Measurements from ENCODE around the gene SEMA3E. TPM values are rescaled to one million over a fixed set of nuclear protein-coding genes. Genes with fewer than 3 reads are reported as not detected.

The SEMA3E gene
- total RNA-seq, 1 experiment from 2014 or later: 1.5 TPM

GRCh38 chr7:83532219-83532618 lies 116.7 kb downstream of the SEMA3E start:
- Histone ChIP-seq H3K9me3 (no peaks in the 10 kb centered on the region), H3K36me3 (no peaks in the 10 kb centered on the region), H3K27me3 (no peaks in the 10 kb centered on the region), H3K4me3 (no peak overlapping the region)
- no peak for DNase-seq

- Histone ChIP-seq H3K4me3 (no peak overlapping the region), H3K27me3 (no peaks in the 10 kb centered on the region), H3K36me3 (no peaks in the 10 kb centered on the region), H3K9me3 (no peaks in the 10 kb centered on the region)
- no peak for DNase-seq
Measured at GRCh38 chr7:83531766-83532165, 117.2 kb downstream of the SEMA3E start.

GRCh38 chr7:83528925-83529423 lies 120.0 kb downstream of the SEMA3E start:
- DNase-seq: no peak
- Histone ChIP-seq H3K27me3 (no peaks in the 10 kb centered on the region), H3K4me3 (no peak overlapping the region), H3K9me3 (no peaks in the 10 kb centered on the region), H3K36me3 (no peaks in the 10 kb centered on the region)

DNA sequence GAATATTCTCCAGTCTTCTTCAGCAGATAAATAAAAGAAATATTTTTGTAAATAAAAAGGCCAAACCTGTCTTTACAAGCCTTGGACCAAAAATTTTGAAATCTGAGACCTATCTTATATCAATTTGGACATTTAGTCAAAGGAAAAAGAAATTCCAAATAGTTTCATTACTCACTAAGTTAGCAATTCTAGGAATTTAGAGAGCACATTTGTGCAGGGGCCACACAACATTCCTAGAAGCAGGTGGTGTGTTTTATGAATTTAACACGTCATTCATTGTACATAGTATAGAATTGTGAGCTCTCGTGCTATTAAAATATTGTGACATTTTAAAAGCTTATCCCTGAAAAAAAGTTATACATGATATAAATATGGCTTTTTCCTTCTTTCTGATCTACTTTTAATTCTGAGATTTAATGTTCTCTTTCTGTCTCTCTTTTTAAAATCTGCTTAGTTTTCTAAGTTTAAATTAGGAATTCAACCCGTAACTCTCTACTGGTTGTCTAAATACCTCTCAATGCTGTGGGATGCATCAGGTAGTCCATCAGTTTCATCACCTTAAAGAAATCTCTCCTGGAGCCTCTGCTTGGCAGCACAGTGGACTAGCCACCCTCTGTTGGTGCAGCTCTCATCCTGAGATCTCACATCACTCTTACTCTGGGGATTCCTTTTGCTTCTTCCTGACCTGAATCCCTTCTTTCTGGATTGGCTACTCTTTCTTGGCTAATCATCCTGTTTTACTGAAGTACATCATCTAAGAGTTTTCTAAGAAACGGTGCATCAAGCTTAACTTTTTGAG lies 124.5 kb downstream of the SEMA3E start:
- Histone ChIP-seq H3K9me3 (no peaks in the 10 kb centered on the region), H3K27me3 (no peaks in the 10 kb centered on the region), H3K4me3 (no peak overlapping the region), H3K36me3 (no peaks in the 10 kb centered on the region)
- no peak for DNase-seq

- Histone ChIP-seq H3K27me3 (no peaks in the 10 kb centered on the region), H3K9me3 (no peaks in the 10 kb centered on the region), H3K4me3 (no peak overlapping the region), H3K36me3 (no peaks in the 10 kb centered on the region)
- DNase-seq: no peak
Measured at GRCh38 chr7:83520726-83521125, 128.2 kb downstream of the SEMA3E start.

DNA sequence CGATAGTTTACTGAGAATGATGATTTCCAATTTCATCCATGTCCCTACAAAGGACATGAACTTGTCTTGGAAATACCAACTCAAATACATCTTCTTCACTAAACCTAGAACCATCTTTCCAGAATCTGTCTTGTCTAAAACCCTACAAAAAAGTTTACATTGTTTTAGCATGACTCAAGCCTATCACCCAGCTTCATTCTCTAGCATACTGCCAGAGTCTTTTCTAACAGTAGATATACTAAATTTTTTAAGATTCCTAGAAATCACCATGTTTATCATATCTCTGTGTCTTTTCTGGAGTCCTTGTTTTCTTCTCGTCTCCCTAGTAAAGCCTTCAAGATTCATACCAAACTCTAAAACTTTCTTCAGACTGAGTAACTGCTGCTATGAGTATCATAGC lies 129.7 kb downstream of the SEMA3E start:
- Histone ChIP-seq H3K36me3 (no peaks in the 10 kb centered on the region), H3K9me3 (no peaks in the 10 kb centered on the region), H3K4me3 (no peak overlapping the region), H3K27me3 (no peaks in the 10 kb centered on the region)
- no peak for DNase-seq

DNA sequence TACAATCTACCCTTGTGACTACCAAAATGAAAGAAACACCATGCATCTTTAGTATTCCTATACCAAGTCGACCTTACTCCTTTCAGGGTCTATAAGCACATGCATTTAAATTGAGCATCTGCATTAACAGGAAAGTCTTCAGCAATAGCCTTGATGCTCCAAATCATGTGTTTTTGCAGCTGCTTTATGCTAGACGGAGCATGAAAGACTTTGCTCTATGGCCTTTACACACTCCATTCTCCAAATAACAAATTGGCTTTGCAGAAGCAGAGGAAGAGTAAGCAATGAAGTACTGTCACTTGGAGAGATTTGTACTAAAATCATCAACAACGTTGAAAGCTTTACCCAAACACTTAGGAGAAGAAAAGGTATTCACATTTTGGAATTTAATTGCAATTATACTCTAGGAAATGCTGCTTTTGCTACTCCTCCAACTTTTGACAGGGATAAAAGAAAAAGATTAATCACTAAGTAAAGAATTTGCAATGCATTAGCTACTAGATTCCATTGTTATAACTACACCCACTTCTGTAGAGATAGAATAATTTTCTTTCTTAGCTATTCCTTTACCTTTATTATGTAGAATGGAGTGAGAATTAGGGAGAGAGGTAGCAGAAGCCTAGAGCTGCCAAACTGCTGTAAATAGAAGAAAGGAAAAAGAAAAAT lies 131.8 kb downstream of the SEMA3E start:
- H3K27me3 ChIP-seq: no peaks in the 10 kb centered on the region
- no peaks in the 10 kb centered on the region for H3K36me3 ChIP-seq
- no peak overlapping the region for H3K4me3 ChIP-seq
- H3K9me3 ChIP-seq: no peaks in the 10 kb centered on the region
- no peak for DNase-seq

DNA sequence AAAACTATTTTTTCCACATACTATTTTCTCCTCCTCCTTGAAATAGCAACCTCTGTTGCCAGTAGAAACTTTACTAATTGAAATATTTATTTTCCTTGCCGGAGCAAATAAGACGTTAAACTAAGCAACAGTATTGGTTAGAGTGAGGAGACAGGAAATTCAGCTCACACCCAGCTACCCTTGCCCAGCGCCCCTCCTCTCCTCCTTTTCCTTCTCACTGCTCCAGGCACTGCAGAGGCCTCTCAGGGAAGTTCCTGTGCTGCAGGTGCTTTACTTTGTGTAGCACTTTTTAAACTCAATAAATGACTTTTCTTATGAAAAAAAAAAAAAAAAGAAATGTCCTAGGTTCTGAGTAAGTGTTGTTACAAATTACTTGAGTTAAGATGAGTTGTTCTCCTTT lies 134.0 kb downstream of the SEMA3E start:
- no peak for DNase-seq
- Histone ChIP-seq H3K4me3 (no peak overlapping the region), H3K27me3 (no peaks in the 10 kb centered on the region), H3K36me3 (no peaks in the 10 kb centered on the region), H3K9me3 (no peaks in the 10 kb centered on the region)

DNA sequence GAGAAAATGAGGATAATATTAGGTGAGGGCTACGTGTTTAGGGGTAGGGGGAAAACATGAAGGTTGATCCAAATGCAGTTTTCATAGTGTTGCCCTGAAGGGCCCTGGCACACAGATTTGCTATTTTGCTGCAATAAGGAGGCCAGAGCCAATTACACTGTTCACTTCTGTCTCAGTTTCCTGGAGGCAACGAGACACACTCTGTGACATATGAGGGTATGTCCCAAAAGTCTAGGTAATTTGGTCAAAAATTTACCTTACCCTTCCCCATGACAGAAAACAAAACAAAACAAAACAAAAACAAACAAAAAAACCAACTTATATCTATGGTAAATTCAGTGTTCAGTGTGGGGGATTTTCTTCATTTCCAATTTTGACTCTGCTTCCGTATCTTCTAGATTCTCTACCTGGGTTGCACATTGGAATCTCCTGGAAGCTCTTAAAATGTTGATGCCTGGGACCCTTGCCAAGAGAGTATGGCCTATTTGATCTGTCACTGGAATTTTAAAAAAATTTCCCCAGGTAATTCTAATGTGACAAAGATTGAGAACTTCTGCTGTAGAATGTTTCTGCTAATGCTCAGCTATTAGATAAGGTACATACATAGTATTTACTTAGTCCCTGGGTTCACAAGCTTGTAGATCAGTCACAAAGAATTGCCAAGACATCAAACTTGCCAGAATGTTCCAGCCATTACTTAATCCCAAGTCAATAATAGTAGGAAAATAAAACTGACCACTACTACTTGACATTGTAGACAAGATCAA lies 139.5 kb downstream of the SEMA3E start:
- Histone ChIP-seq H3K4me3 (no peak overlapping the region), H3K27me3 (no peaks in the 10 kb centered on the region), H3K36me3 (no peaks in the 10 kb centered on the region), H3K9me3 (no peaks in the 10 kb centered on the region)
- DNase-seq: no peak

GRCh38 chr7:83504330-83504729 lies 144.6 kb downstream of the SEMA3E start:
- Histone ChIP-seq H3K36me3 (no peaks in the 10 kb centered on the region), H3K27me3 (no peaks in the 10 kb centered on the region), H3K4me3 (no peak overlapping the region), H3K9me3 (no peaks in the 10 kb centered on the region)
- no peak for DNase-seq

DNA sequence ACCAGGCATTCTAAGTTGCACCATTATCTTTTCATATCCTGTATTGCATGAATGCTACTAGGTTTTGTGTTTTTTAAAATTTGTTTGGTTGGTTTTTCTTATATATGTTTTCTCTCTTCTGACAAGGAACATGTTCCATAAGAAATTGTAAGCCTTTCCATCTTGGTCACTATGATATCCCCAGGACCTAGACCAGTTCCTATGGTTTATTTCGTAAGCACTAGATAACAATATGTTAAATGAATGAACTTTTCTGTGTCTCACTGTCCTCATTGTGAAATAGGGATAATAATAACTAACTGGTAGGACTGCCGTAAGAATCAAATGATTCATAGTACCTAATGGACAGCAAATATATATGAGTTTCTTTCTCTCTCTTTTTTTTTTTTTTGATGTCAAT lies 146.3 kb downstream of the SEMA3E start:
- H3K36me3 ChIP-seq: no peaks in the 10 kb centered on the region
- no peaks in the 10 kb centered on the region for H3K27me3 ChIP-seq
- H3K9me3 ChIP-seq: no peaks in the 10 kb centered on the region
- no peak overlapping the region for H3K4me3 ChIP-seq
- no peak for DNase-seq

- Histone ChIP-seq H3K36me3 (no peaks in the 10 kb centered on the region), H3K9me3 (no peaks in the 10 kb centered on the region), H3K27me3 (no peaks in the 10 kb centered on the region), H3K4me3 (no peak overlapping the region)
- no peak for DNase-seq
Measured at GRCh38 chr7:83494683-83495082, 154.3 kb downstream of the SEMA3E start.

DNA sequence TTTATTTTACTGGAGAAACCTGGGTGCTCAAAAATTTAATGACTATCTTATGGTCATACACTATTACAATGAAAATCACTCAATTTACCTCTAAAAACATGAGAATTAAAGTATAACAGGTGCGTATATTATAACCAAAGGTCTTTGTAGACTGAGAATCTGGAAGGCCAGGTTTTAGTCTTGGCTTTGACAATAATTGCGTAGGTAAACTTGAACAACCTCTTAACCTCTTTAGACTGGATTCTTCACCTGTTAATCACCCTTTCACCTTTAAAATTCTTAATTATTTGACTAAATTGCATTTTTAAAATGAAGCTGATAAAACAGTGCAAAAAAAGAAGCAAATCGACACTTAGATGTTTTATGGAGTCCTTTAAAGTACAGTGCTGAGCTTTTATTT lies 156.1 kb downstream of the SEMA3E start:
- Histone ChIP-seq H3K36me3 (no peaks in the 10 kb centered on the region), H3K4me3 (no peak overlapping the region), H3K9me3 (no peaks in the 10 kb centered on the region), H3K27me3 (no peaks in the 10 kb centered on the region)
- DNase-seq: no peak

- no peak for DNase-seq
- no peak overlapping the region for H3K4me3 ChIP-seq
- no peaks in the 10 kb centered on the region for H3K36me3 ChIP-seq
- H3K27me3 ChIP-seq: no peaks in the 10 kb centered on the region
- H3K9me3 ChIP-seq: no peaks in the 10 kb centered on the region
Measured at GRCh38 chr7:83487801-83488200, 161.1 kb downstream of the SEMA3E start.

- H3K36me3 ChIP-seq: no peaks in the 10 kb centered on the region
- H3K9me3 ChIP-seq: no peaks in the 10 kb centered on the region
- no peak for DNase-seq
- H3K4me3 ChIP-seq: no peak overlapping the region
- no peaks in the 10 kb centered on the region for H3K27me3 ChIP-seq
Measured at GRCh38 chr7:83486957-83487356, 162.0 kb downstream of the SEMA3E start.

DNA sequence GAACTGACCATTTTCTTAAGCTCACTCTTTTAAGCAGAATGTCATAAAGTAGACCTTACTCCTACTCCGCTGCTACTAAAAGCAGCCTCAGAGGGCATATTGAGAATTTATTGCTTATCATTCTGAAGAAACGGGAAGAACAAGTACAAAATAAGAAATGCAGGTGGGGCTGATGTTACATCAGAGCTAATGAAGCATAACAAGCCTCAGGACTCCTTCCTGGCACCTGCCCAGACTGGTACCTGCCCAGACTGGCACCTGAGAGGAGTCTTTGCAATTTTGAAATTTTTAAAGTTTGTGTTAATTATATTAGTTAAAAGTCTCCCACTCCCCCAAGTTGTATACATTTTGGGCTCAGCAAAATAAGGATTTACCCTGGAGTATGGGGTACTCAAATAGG lies 162.4 kb downstream of the SEMA3E start:
- no peaks in the 10 kb centered on the region for H3K36me3 ChIP-seq
- no peak overlapping the region for H3K4me3 ChIP-seq
- no peak for DNase-seq
- H3K9me3 ChIP-seq: no peaks in the 10 kb centered on the region
- no peaks in the 10 kb centered on the region for H3K27me3 ChIP-seq

DNA sequence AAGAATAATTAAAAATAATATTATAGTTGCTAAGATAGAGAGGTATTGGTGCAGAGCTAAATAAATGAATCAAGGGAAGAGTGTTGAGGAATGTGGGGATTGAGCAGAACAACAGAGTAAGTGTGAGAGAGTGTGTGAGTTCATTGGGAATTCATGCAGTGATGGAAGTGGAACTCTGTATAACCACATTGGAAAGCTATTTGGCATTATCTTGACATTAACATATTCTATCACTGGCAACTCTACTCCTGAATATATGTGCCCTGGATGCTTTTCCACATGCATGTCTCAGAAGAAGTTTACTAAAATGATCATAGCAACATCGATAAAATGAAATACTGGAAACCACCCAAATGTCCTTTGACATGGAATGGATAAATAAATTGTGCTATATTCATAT lies 164.1 kb downstream of the SEMA3E start:
- H3K36me3 ChIP-seq: no peaks in the 10 kb centered on the region
- H3K9me3 ChIP-seq: no peaks in the 10 kb centered on the region
- no peak for DNase-seq
- H3K27me3 ChIP-seq: no peaks in the 10 kb centered on the region
- no peak overlapping the region for H3K4me3 ChIP-seq

All from MG63 (cell line).